Measurements from ENCODE around the gene STK32B.

DNA sequence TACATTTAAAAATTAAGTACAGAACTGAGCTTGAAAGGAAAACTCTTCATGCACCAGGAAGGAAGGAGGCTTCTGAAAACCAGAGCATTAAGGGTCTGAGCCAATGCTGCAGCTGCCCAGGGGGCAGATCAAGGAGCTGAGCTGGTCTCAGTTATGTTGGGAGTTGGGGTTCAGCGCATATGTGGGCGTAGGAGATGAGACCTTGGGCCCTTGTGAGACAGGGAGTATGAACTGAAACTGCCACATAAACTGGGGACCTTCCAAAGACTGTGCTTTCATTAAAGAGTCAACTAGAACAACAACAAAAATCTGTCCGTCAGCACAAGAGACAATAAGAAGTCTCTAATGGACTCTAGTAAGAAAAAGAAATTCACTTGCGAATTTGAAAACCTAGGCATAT, 226.9 kb downstream of the STK32B start:
- no peak for TF ChIP-seq POLR2AphosphoS5 (IDR thresholded peaks at IDR 0.05)
- TF ChIP-seq POLR2A (IDR thresholded peaks at IDR 0.05): no peak

Measured in upper lobe of left lung (tissue), 4 donors.